ENCODE data around the gene STK32C.

Gene STK32C

DNA sequence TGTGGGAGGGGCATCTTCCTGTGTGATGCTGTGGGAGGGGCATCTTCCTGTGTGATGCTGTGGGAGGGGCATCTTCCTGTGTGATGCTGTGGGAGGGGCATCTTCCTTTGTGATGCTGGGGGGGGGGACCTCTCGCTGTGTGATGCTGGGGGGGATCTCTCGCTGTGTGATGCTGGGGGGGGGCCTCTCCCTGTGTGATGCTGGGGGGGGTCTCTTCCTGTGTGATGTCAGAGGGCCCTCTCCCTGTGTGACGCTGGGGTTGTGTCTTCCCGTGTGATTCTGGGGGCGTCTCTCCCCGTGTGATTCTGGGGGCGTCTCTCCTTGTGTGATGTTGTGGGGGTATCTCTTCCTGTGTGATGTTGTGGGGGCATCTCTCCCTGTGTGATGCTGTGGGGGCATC, 148.9 kb downstream of the STK32C start:
- DNase-seq (ENCODE audit: low read depth in 4 of 4, low spot score in 1 of 4) = no peak

GRCh38 chr10:132158122-132158741, 149.5 kb downstream of the STK32C start:
- DNase-seq (ENCODE audit: low read depth in 4 of 4, low spot score in 1 of 4) = no peak

Measured in stimulated activated CD4-positive, alpha-beta T cell treated with anti-CD3 and anti-CD28 coated beads, Interleukin-1b, Interleukin-23, amount 100 ng/mL, for 24 hours (primary cell).